Lower leg skin (tissue), 4 donors: ENCODE results near the gene C12orf43. TPM values are rescaled to one million over a fixed set of nuclear protein-coding genes. Genes with fewer than 3 reads are reported as not detected.

Source experiments
- DNase-seq, 2 donors: peaks; one replicate each; pipeline ENCODE4 v3.0.0-alpha.2; 2019; ENCODE audit warnings: low spot score in 2 of 2
- H3K4me3 ChIP-seq: fragments of 200-600 bp; sonication (generic); 2 replicates; pipeline ENCODE4 v1.5.1; 2017; ENCODE audit warnings: mild to moderate bottlenecking, low read depth; ENCODE audit not compliant: poor library complexity, severe bottlenecking
- CTCF ChIP-seq, 3 donors: fragments of 450-650 bp; IDR thresholded peaks; one replicate each; pipeline ENCODE4 v1.5.1; 2016; ENCODE audit warnings: antibody characterized with exemption in 3 of 3, mild to moderate bottlenecking in 3 of 3, moderate library complexity in 2 of 3
- POLR2A ChIP-seq, 2 donors: fragments of 450-650 bp; IDR thresholded peaks; one replicate each; pipeline ENCODE4 v1.6.1; 2016 to 2017; ENCODE audit warnings: antibody characterized with exemption in 2 of 2, mild to moderate bottlenecking in 1 of 2, moderate library complexity in 1 of 2
- WGBS, 2 donors: methylation state at CpG; one replicate each; pipeline ENCODE4 v1.1.5; 2018; 5-methylcytosine and 5-hydroxymethylcytosine counted together
- intact Hi-C: fragments of 100-400 bp; cut with DNase I; formaldehyde crosslinking; loops from one replicate; pipeline ENCODE4 v1.15.0; 2023; ENCODE audit warnings: low total_unique reads
- total RNA-seq, 4 donors: library from RNA; depleted of rRNA; stranded (reverse); fragments of >200 nt; gene quantifications; one replicate each; pipeline ENCODE4 v1.1.0, GENCODE V29; 2016

The C12orf43 gene
- total RNA-seq, 4 donors from 2014 or later: 4.3 to 8.9 (median 6.1) TPM

- TF ChIP-seq POLR2A (IDR thresholded peaks at IDR 0.05) (no peak), CTCF (IDR thresholded peaks at IDR 0.05) (no peak)
- 49 to 55% methylated on average over 2 of the region's 2 CpGs for WGBS, 2 donors
- H3K4me3 ChIP-seq: no peak overlapping the region
- intact Hi-C loops: no loop called here
- DNase-seq: no peak
Measured at GRCh38 chr12:120962532-120963020, 53.7 kb downstream of the C12orf43 start.

GRCh38 chr12:120961604-120962531 lies 54.4 kb downstream of the C12orf43 start:
- intact Hi-C loops: no loop called here
- WGBS, 2 donors: 46 to 49% methylated on average over 17 of the region's 17 CpGs
- no peak for TF ChIP-seq POLR2A (IDR thresholded peaks at IDR 0.05)
- TF ChIP-seq CTCF (IDR thresholded peaks at IDR 0.05): no peak
- H3K4me3 ChIP-seq: no peak overlapping the region
- DNase-seq: peak in 1 of 2 donors; percentile 54

GRCh38 chr12:120960657-120961056 lies 55.6 kb downstream of the C12orf43 start:
- WGBS, 2 donors: 74 to 75% methylated on average over 7 of the region's 7 CpGs
- intact Hi-C loops: no loop called here

GRCh38 chr12:120959111-120959878 lies 57.0 kb downstream of the C12orf43 start:
- no peak for TF ChIP-seq POLR2A (IDR thresholded peaks at IDR 0.05)
- TF ChIP-seq CTCF (IDR thresholded peaks at IDR 0.05): no peak
- no peak for DNase-seq
- no peak overlapping the region for H3K4me3 ChIP-seq
- 74 to 84% methylated on average over 13 of the region's 13 CpGs for WGBS, 2 donors
- intact Hi-C loops: no loop called here

More at GRCh38 chr12:120960657-120961056, 55.6 kb downstream of the C12orf43 start:
- no peak overlapping the region for H3K4me3 ChIP-seq
- no peak for TF ChIP-seq CTCF (IDR thresholded peaks at IDR 0.05)
- DNase-seq: no peak

GRCh38 chr12:120956579-120957300 lies 59.5 kb downstream of the C12orf43 start:
- H3K4me3 ChIP-seq: no peak overlapping the region
- WGBS, 2 donors: 85 to 89% methylated on average over 5 of the region's 5 CpGs
- intact Hi-C loops: no loop called here
- TF ChIP-seq CTCF (IDR thresholded peaks at IDR 0.05) (no peak), POLR2A (IDR thresholded peaks at IDR 0.05) (no peak)
- DNase-seq: no peak
